GM18511 (cell line): Measurements from ENCODE around the gene CCDC134.
"Not testable (repeated sequence)": the region's sequence is repeated elsewhere in the genome, so short reads cannot be mapped to it uniquely, and the experiment has no call there.

Experiments
- ATAC-seq: cut with Tn5 transposase; IDR thresholded peaks from one replicate; pipeline ENCODE4 v1.9.1; 2021; ENCODE audit warnings: mild to moderate bottlenecking, moderate library complexity; ENCODE audit not compliant: unreplicated experiment

CCDC134 gene

GRCh38 chr22:41822317-41823057 lies 22.0 kb downstream of the CCDC134 start:
- no peak for ATAC-seq

GRCh38 chr22:41823797-41824196 lies 23.3 kb downstream of the CCDC134 start:
- no peak for ATAC-seq

- ATAC-seq = no peak
Observed at GRCh38 chr22:41825376-41825775, 24.9 kb downstream of the CCDC134 start.

- ATAC-seq = no peak
Observed at GRCh38 chr22:41826021-41826420, 25.5 kb downstream of the CCDC134 start.

- ATAC-seq = no peak
Observed at GRCh38 chr22:41826430-41827383, 26.2 kb downstream of the CCDC134 start.

- ATAC-seq = no peak
Observed at GRCh38 chr22:41827671-41828070, 27.2 kb downstream of the CCDC134 start.

- ATAC-seq = no peak
Observed at GRCh38 chr22:41828516-41828915, 28.0 kb downstream of the CCDC134 start.

- ATAC-seq = no peak
Observed at GRCh38 chr22:41830174-41830573, 29.7 kb downstream of the CCDC134 start.

GRCh38 chr22:41831383-41831782 lies 30.9 kb downstream of the CCDC134 start:
- ATAC-seq = no peak

GRCh38 chr22:41831828-41832552 lies 31.5 kb downstream of the CCDC134 start:
- ATAC-seq = no peak

- ATAC-seq = peak; percentile 92
Observed at GRCh38 chr22:41832553-41833368, 32.3 kb downstream of the CCDC134 start, which contains the start of gene SREBF2. Gene SREBF2 (plus strand): TSS chr22:41833105. CDS start chr22:41833271, 166 bp downstream.

- ATAC-seq = peak; percentile 20
Observed at GRCh38 chr22:41833369-41834004, 33.0 kb downstream of the CCDC134 start.

GRCh38 chr22:41834005-41834944 lies 33.8 kb downstream of the CCDC134 start:
- no peak for ATAC-seq

- ATAC-seq = not testable (repeated sequence)
Observed at GRCh38 chr22:41835462-41835861, 35.0 kb downstream of the CCDC134 start.

GRCh38 chr22:41836551-41836950 lies 36.1 kb downstream of the CCDC134 start:
- ATAC-seq = no peak

GRCh38 chr22:41838842-41839618 lies 38.6 kb downstream of the CCDC134 start:
- no peak for ATAC-seq

GRCh38 chr22:41840216-41840615 lies 39.7 kb downstream of the CCDC134 start:
- ATAC-seq = no peak
